Putamen (tissue), 1 donor: Measurements from ENCODE around the gene ZCCHC8.

Experiments used
- DNase-seq: peaks from one replicate; pipeline ENCODE4 v3.0.0-alpha.2; 2016; ENCODE audit warnings: low spot score

The ZCCHC8 gene

DNA sequence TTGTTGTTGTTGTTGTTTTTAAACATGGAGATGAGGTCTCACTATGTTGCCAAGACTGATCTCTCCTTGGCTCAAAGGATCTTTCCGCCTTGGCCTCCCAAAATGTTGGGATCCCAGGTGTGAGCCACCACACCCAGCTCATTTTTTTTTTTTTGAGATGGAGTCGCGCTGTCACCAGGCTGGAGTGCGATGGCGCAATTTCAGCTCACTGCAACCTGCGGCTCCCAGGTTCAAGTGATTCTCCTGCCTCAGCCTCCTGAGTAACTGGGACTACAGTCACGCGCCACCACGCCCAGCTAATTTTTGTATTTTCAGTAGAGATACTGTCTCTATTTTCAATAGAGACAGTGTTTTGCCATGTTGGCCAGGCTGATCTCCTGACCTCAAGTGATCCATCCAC is 73.3 kb downstream of the ZCCHC8 start:
- no peak for DNase-seq

GRCh38 chr12:122423258-122424165 is 77.2 kb downstream of the ZCCHC8 start:
- DNase-seq = no peak

- no peak for DNase-seq
Measured at GRCh38 chr12:122422730-122423257, 77.9 kb downstream of the ZCCHC8 start.

DNA sequence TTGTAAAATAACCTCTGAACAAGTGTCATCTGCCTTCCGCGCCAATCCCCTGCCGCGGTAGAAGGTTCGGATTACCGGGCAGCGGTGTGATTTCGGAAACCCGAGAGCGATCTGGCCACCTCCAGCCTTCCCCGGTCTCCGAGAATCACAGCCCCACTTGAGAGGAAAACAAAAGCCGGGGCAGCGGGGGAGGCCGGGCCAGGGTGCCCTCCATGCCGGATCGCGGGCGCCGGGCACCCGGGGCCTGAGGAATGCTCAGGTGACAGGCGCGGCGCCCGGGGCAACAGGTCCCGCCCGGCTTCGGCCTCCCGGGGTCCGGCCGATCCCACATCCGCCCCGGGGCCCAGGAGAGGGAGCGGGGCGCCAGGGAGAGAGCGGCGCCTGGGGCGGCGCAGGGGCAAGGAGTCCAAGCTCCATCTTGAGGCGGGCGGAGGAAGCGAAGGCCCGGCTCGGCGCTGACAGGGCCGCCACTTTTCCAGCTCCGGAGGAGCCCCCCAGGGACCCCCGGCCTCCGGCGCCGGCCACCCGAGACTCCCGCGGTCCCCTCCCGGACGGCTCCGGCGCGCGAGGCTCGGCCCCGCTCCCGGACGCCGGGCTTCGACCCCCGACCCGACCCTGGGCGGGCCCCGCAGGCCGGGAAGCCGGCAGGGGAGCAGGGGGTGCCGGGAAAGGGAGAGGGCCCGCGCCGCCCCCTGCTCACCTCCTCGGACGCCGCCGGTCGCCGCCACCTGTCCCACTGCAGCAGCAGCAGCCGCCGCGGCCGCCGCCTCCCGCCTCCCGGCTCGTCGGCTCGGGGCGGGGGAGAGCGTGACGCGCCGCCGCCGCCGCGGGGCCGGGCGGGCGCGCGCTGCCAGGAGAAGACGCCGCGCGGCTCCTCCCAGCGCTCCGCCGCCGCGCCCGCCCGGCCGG is 78.7 kb downstream of the ZCCHC8 start, which contains the start of gene CLIP1:
Gene CLIP1, minus strand, starts transcription at position 849 of the 909 bp plus-strand sequence. CDS start 42,217 bp downstream, outside the sequence.
- no peak for DNase-seq
